Measurements from ENCODE around the gene PALMD. TPM values are rescaled to one million over a fixed set of nuclear protein-coding genes. Genes with fewer than 3 reads are reported as not detected.

PALMD gene
- total RNA-seq, 1 experiment from 2014 or later, result 8.0 TPM

DNA sequence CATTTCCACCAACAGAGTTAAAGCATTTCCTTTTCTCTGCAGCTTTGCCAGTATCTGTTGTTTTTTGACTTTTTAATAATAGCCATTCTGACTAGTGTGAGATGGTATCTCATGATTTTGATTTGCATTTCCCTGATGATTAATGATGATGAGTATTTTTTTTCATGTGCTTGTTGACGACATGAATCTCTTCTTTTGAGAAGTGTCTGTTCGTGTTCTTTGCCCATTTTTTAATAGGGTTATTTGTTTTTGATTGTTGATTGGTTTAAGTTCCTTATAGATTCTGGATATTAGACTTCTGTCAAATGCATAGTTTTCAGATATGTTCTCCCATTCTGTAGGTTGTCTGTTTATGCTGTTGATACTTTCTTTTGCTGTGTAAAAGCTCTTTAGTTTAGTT, 37.9 kb upstream of the PALMD start:
- Histone ChIP-seq H4K20me1 (ENCODE audit: low read length) (no peaks in the 10 kb centered on the region), H3K9me3 (ENCODE audit: low read length) (no peaks in the 10 kb centered on the region), H3K9me2 (replicated peaks; ENCODE audit: low read length) (no peaks in the 10 kb centered on the region), H2AFZ (ENCODE audit: low read length) (no peak overlapping the region), H3K4me1 (ENCODE audit: insufficient read depth, low read length) (no peaks in the 10 kb centered on the region), H3K4me3 (ENCODE audit: low read length) (no peak overlapping the region), H3K9ac (ENCODE audit: low read length) (no peak overlapping the region), H3K27me3 (ENCODE audit: low read length) (no peaks in the 10 kb centered on the region), H3K36me3 (ENCODE audit: low read depth, low read length) (no peaks in the 10 kb centered on the region), H3K79me2 (ENCODE audit: low read length) (no peaks in the 10 kb centered on the region), H3F3A (ENCODE audit: low read length, unreplicated experiment) (no peaks in the 10 kb centered on the region), H3K27ac (ENCODE audit: low read length) (no peak overlapping the region), H3K4me2 (ENCODE audit: low read length) (no peak overlapping the region)
- TF ChIP-seq EZH2phosphoT487 (IDR thresholded peaks at IDR 0.05; ENCODE audit: borderline replicate concordance, low read length) (no peak), EZH2 (IDR thresholded peaks at IDR 0.05; ENCODE audit: low read length, unreplicated experiment) (no peak)
- TF ChIP-seq, protein P1, sequence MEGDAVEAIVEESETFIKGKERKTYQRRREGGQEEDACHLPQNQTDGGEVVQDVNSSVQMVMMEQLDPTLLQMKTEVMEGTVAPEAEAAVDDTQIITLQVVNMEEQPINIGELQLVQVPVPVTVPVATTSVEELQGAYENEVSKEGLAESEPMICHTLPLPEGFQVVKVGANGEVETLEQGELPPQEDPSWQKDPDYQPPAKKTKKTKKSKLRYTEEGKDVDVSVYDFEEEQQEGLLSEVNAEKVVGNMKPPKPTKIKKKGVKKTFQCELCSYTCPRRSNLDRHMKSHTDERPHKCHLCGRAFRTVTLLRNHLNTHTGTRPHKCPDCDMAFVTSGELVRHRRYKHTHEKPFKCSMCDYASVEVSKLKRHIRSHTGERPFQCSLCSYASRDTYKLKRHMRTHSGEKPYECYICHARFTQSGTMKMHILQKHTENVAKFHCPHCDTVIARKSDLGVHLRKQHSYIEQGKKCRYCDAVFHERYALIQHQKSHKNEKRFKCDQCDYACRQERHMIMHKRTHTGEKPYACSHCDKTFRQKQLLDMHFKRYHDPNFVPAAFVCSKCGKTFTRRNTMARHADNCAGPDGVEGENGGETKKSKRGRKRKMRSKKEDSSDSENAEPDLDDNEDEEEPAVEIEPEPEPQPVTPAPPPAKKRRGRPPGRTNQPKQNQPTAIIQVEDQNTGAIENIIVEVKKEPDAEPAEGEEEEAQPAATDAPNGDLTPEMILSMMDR (conservative IDR thresholded peaks at IDR 0.05; ENCODE audit: low read depth, low read length), result no peak
- intact Hi-C loops (cut with micrococcal nuclease), result no loop called here
- ChIA-PET POLR2A (ENCODE audit: unreplicated experiment) (no interaction called here), CTCF (no interaction called here)
- no TSS peak for BruUV-seq (replicated peaks)
- ATAC-seq (no peak), DNase-seq (no peak)

DNA sequence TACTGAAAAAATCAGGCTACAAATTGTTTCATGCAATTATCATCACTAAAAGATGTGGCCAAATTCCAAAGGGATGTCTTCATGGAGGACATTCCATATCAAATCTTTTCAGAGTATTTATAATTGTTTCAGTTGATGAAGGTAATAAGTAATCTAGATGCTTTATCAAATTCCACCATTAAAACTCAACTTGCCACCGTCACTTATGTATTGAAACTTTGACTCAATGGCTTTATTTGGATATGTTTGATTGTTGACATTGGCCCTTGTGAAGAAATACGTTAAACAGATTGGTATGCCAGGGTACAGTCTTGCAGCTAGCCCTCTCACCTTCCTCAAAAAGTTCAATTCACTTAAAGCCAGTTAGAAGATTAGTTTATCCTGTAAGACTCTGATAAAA, 32.2 kb upstream of the PALMD start:
- Histone ChIP-seq H3K9me2 (replicated peaks; ENCODE audit: low read length) (no peaks in the 10 kb centered on the region), H3K9me3 (ENCODE audit: low read length) (no peaks in the 10 kb centered on the region), H3K4me1 (ENCODE audit: insufficient read depth, low read length) (no peaks in the 10 kb centered on the region), H3K4me2 (ENCODE audit: low read length) (no peak overlapping the region), H3K27ac (ENCODE audit: low read length) (no peak overlapping the region), H3K79me2 (ENCODE audit: low read length) (no peaks in the 10 kb centered on the region), H3K27me3 (ENCODE audit: low read length) (no peaks in the 10 kb centered on the region), H3K9ac (ENCODE audit: low read length) (no peak overlapping the region), H3K4me3 (ENCODE audit: low read length) (no peak overlapping the region), H4K20me1 (ENCODE audit: low read length) (no peaks in the 10 kb centered on the region), H3K36me3 (ENCODE audit: low read depth, low read length) (no peaks in the 10 kb centered on the region), H3F3A (ENCODE audit: low read length, unreplicated experiment) (no peaks in the 10 kb centered on the region), H2AFZ (ENCODE audit: low read length) (no peak overlapping the region)
- ChIA-PET POLR2A (ENCODE audit: unreplicated experiment) (no interaction called here), CTCF (no interaction called here)
- intact Hi-C loops (cut with micrococcal nuclease), result no loop called here
- DNase-seq, result no peak
- TF ChIP-seq, protein P1 (conservative IDR thresholded peaks at IDR 0.05; ENCODE audit: low read depth, low read length), result no peak
- TF ChIP-seq EZH2 (IDR thresholded peaks at IDR 0.05; ENCODE audit: low read length, unreplicated experiment) (no peak), EZH2phosphoT487 (IDR thresholded peaks at IDR 0.05; ENCODE audit: borderline replicate concordance, low read length) (no peak)
- no TSS peak for BruUV-seq (replicated peaks)
- ATAC-seq, result no peak

DNA sequence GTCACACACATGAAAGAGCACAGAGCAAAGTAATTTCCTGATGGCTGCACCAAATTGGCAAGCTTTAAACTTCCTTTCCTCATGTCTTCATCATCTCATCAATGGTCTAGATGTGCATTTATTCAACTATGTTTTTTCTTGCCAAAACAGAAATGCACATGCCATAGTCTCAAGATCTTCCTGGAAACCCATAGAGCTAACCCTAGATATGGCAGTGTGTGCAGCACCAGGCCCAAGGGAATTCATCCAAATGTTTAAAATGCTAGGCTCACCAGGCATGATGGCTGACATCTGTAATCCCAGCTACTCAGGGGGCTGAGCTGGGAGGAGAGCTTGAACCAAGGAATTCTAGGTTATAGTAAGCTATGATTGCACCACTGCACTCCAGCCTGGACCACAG, 31.2 kb upstream of the PALMD start:
- no peaks in the 10 kb centered on the region for H3K79me2 ChIP-seq (ENCODE audit: low read length)
- no peaks in the 10 kb centered on the region for H3K27me3 ChIP-seq (ENCODE audit: low read length)
- POLR2A ChIA-PET (ENCODE audit: unreplicated experiment), result no interaction called here
- CTCF ChIA-PET, result no interaction called here
- no TSS peak for BruUV-seq (replicated peaks)
- no peak for TF ChIP-seq EZH2 (IDR thresholded peaks at IDR 0.05; ENCODE audit: low read length, unreplicated experiment)
- TF ChIP-seq, protein P1 (conservative IDR thresholded peaks at IDR 0.05; ENCODE audit: low read depth, low read length), result no peak
- no peak for TF ChIP-seq EZH2phosphoT487 (IDR thresholded peaks at IDR 0.05; ENCODE audit: borderline replicate concordance, low read length)
- intact Hi-C loops (cut with micrococcal nuclease), result no loop called here
- H3K27ac ChIP-seq (ENCODE audit: low read length), result no peak overlapping the region
- no peak overlapping the region for H3K9ac ChIP-seq (ENCODE audit: low read length)
- H3F3A ChIP-seq (ENCODE audit: low read length, unreplicated experiment), result no peaks in the 10 kb centered on the region
- no peaks in the 10 kb centered on the region for H3K9me2 ChIP-seq (replicated peaks; ENCODE audit: low read length)
- DNase-seq, result no peak
- no peaks in the 10 kb centered on the region for H3K9me3 ChIP-seq (ENCODE audit: low read length)
- no peak overlapping the region for H3K4me2 ChIP-seq (ENCODE audit: low read length)
- H3K36me3 ChIP-seq (ENCODE audit: low read depth, low read length), result no peaks in the 10 kb centered on the region
- ATAC-seq, result no peak
- H2AFZ ChIP-seq (ENCODE audit: low read length), result no peak overlapping the region
- H3K4me3 ChIP-seq (ENCODE audit: low read length), result no peak overlapping the region
- no peaks in the 10 kb centered on the region for H3K4me1 ChIP-seq (ENCODE audit: insufficient read depth, low read length)
- no peaks in the 10 kb centered on the region for H4K20me1 ChIP-seq (ENCODE audit: low read length)

Data from PC-3 (cell line).